ENCODE data around the gene RAB3IL1. TPM values are rescaled to one million over a fixed set of nuclear protein-coding genes. Genes with fewer than 3 reads are reported as not detected.

RAB3IL1 gene
- total RNA-seq, 3 donors from 2014 or later = 11.7 to 27.9 (median 22.6) TPM

DNA sequence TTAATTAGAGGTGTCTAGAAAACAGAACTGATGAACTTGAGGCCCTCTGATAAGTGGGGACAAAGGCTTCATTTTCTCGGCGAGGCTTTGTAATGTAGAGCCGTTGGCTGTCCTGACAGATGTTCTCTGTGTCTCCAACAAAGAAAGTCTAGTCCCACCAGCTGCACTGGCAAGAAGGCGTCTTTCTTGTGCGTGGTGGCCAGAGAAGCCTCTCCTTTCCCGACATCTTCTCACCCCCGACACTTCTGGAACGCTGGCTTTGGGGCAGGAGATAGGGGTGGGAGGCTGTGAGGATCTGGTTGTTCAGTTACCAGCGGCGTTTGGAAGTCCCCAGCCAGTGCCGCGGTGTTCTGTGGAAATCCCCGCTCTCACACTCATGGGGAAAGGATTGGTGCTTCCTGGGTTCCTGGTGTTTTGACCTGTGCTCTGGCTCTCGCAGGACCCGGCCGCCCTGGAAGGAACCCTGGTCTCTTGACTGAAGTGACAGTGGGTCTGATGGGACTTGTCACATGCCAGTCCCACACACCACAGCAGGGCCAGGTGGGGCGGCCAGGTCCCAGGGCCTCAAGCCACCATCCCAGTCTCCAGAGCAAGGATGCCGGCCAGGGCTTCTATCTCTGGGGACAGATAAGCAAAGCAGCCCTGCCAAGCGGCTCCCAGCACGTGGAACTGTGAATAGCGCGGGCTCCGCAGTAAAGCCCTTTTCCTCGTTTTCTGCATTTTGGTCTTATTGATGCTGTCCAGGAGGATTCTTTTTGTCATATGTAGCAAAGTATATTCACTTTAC is 66.1 kb downstream of the RAB3IL1 start:
- DNase-seq (ENCODE audit: low spot score in 2 of 2) = no peak
- Histone ChIP-seq H3K4me1 (no peaks in the 10 kb centered on the region), H3K27ac (peak overlapping the region in 1 of 2 donors; percentile 3), H3K4me3 (no peak overlapping the region), H3K9me3 (no peaks in the 10 kb centered on the region), H3K36me3 (no peaks in the 10 kb centered on the region), H3K27me3 (no peaks in the 10 kb centered on the region)
- intact Hi-C loops (cut with DNase I; ENCODE audit: low total_unique reads) = no loop called here
- TF ChIP-seq POLR2AphosphoS5 (IDR thresholded peaks at IDR 0.05) = no peak
- TF ChIP-seq, protein P1, sequence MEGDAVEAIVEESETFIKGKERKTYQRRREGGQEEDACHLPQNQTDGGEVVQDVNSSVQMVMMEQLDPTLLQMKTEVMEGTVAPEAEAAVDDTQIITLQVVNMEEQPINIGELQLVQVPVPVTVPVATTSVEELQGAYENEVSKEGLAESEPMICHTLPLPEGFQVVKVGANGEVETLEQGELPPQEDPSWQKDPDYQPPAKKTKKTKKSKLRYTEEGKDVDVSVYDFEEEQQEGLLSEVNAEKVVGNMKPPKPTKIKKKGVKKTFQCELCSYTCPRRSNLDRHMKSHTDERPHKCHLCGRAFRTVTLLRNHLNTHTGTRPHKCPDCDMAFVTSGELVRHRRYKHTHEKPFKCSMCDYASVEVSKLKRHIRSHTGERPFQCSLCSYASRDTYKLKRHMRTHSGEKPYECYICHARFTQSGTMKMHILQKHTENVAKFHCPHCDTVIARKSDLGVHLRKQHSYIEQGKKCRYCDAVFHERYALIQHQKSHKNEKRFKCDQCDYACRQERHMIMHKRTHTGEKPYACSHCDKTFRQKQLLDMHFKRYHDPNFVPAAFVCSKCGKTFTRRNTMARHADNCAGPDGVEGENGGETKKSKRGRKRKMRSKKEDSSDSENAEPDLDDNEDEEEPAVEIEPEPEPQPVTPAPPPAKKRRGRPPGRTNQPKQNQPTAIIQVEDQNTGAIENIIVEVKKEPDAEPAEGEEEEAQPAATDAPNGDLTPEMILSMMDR (IDR thresholded peaks at IDR 0.05) = no peak

DNA sequence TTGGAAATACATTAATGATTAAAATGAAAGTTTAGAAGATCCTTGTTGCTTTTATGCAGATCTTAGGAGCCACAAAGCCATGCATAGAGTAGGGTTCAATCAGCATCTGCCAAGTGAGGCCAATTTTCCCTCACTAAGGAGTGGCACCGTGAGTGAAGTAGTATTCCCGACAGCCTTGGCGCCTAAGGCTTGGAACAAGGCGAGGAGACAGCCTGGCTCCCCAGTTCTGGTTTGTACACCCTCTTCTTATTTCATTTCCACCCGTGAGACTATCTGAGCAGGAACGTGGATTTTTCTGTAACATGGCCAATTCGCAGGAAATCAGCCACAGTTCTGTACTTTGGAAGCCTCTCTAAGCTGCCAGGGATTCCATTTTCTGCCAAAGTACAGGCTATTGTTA is 66.7 kb downstream of the RAB3IL1 start:
- Histone ChIP-seq H3K4me1 (no peaks in the 10 kb centered on the region), H3K4me3 (no peak overlapping the region), H3K36me3 (no peaks in the 10 kb centered on the region), H3K27ac (no peak overlapping the region), H3K9me3 (no peaks in the 10 kb centered on the region), H3K27me3 (no peaks in the 10 kb centered on the region)
- TF ChIP-seq POLR2A (IDR thresholded peaks at IDR 0.05) = no peak
- intact Hi-C loops (cut with DNase I; ENCODE audit: low total_unique reads) = no loop called here
- no peak for DNase-seq (ENCODE audit: low spot score in 2 of 2)

DNA sequence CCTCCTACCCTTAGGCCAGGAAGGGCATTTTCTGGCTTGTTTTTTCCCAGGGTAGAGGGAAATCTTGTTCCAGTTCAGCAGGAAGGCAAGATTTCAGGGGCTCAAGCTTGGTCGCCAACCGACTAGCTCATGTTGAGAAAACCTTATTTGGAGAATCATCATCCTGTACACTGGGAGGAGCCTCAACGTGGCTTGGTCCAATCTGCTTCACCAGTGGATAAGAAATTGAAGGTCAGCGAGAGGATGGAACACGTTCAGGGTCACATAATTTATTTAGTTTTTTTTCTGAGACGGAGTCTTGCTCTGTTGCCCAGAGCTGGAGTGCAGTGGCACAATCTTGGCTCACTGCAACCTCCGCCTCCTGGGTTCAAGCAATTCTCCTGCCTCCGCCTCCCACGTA is 68.7 kb downstream of the RAB3IL1 start:
- H3K27ac ChIP-seq = no peak overlapping the region
- H3K27me3 ChIP-seq = no peaks in the 10 kb centered on the region
- no peaks in the 10 kb centered on the region for H3K9me3 ChIP-seq
- TF ChIP-seq, protein P1 (IDR thresholded peaks at IDR 0.05) = no peak
- no peak for TF ChIP-seq POLR2A (IDR thresholded peaks at IDR 0.05)
- TF ChIP-seq POLR2AphosphoS5 (IDR thresholded peaks at IDR 0.05) = no peak
- intact Hi-C loops (cut with DNase I; ENCODE audit: low total_unique reads) = no loop called here
- no peaks in the 10 kb centered on the region for H3K36me3 ChIP-seq
- no peaks in the 10 kb centered on the region for H3K4me1 ChIP-seq
- no peak for DNase-seq (ENCODE audit: low spot score in 2 of 2)
- H3K4me3 ChIP-seq = no peak overlapping the region

DNA sequence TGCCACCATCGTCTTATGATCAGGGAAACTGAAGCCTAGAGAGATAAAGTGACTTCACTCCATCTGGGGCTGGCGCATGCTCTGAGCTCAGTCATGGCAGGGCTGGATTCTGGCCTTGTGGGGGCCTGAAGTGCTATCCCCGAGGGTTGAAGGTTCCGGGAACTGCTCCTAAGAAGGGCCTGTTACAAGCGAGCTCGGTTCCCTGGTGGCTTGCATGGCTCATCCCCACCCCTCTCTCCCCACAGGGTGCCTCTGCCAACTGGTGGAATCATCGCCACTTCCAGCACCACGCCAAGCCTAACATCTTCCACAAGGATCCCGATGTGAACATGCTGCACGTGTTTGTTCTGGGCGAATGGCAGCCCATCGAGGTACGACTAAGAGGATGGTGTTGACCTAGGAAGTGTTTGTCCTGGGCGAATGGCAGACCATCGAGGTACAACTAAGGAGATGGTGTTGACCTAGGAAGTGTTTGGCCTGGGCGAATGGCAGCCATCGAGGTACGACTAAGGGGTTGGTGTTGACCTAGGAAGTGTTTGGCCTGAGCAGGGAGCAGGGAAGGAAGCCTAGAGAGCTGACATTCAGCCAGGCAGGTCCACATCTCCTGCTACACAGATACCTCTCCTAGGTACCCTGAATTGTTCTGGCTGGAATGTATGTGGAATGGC is 69.3 kb downstream of the RAB3IL1 start:
- DNase-seq (ENCODE audit: low spot score in 2 of 2) = no peak
- intact Hi-C loops (cut with DNase I; ENCODE audit: low total_unique reads) = no loop called here
- no peak overlapping the region for H3K27ac ChIP-seq
- no peak overlapping the region for H3K4me3 ChIP-seq
- no peaks in the 10 kb centered on the region for H3K27me3 ChIP-seq
- H3K36me3 ChIP-seq = no peaks in the 10 kb centered on the region
- TF ChIP-seq POLR2AphosphoS5 (IDR thresholded peaks at IDR 0.05) (no peak), POLR2A (IDR thresholded peaks at IDR 0.05) (no peak)
- TF ChIP-seq, protein P1 (IDR thresholded peaks at IDR 0.05) = no peak
- no peaks in the 10 kb centered on the region for H3K9me3 ChIP-seq
- no peaks in the 10 kb centered on the region for H3K4me1 ChIP-seq

Other genes starting within 250 kb of the RAB3IL1 start
- gene DAGLA, start 237.2 kb downstream of the RAB3IL1 start, total RNA-seq = 1 to 10 TPM; 2.4 to 4.5 (median 3.3) TPM
- 1 to 10 TPM in 1 of 3 donors, under 1 TPM in 2; 0.32 to 6.9 (median 0.66) TPM for gene MYRF, start 164.9 kb downstream of the RAB3IL1 start, total RNA-seq
- gene TMEM258, start 125.0 kb downstream of the RAB3IL1 start, total RNA-seq = 10 to 100 TPM; 35.4 to 55.4 (median 35.7) TPM
- gene FEN1, start 124.7 kb downstream of the RAB3IL1 start, total RNA-seq = 1 to 10 TPM; 5.9 to 9.2 (median 8.5) TPM
- 100 to 1,000 TPM in 1 of 3 donors, 10 to 100 TPM in 1, 1 to 10 TPM in 1; 8.8 to 112 (median 15.1) TPM for gene FADS1, start 100.6 kb downstream of the RAB3IL1 start, total RNA-seq
- gene FADS2, start 89.3 kb downstream of the RAB3IL1 start, total RNA-seq = 10 to 100 TPM in 1 of 3 donors, 1 to 10 TPM in 2; 5.6 to 35.8 (median 7.5) TPM
- 100 to 1,000 TPM in 2 of 3 donors, 10 to 100 TPM in 1; 38.8 to 156 (median 112) TPM for gene FADS3, start 26.0 kb downstream of the RAB3IL1 start, total RNA-seq
- gene BEST1, start 32.8 kb upstream of the RAB3IL1 start, total RNA-seq = 10 to 100 TPM in 1 of 3 donors, 1 to 10 TPM in 2; 3.7 to 10.1 (median 5.9) TPM
- 1,000 to 10,000 TPM; 2,151 to 6,439 (median 3,491) TPM for gene FTH1, start 50.1 kb upstream of the RAB3IL1 start, total RNA-seq
- 10 to 100 TPM in 2 of 3 donors, 1 to 10 TPM in 1; 8.5 to 19.0 (median 14.8) TPM for gene INCENP, start 206.4 kb upstream of the RAB3IL1 start, total RNA-seq

Measured in breast epithelium (tissue), 4 donors.